H1 (cell line): Measurements from ENCODE around the gene KCNT1.

Experiments used
- ASH2L ChIP-seq: fragments of 200-600, 300-600 bp; sonication (generic); IDR thresholded peaks from one replicate; pipeline ENCODE4 v1.7.1; 2017; ENCODE audit warnings: low read length
- CHD2 ChIP-seq: IDR thresholded peaks from 2 replicates; pipeline ENCODE4 v1.6.1; 2012; ENCODE audit warnings: low read length, improper control_type of control experiment
- CREB1 ChIP-seq: IDR thresholded peaks from 2 replicates; pipeline ENCODE4 v1.6.1; 2012; ENCODE audit warnings: inconsistent platforms
- CTCF ChIP-seq, 3 experiments: IDR thresholded peaks; 1 replicate in 2 of 3; 2 replicates in 1 of 3; pipeline versions ENCODE4 v1.5.1 to v1.6.1; 2011; ENCODE audit warnings: low read length in 3 of 3, mild to moderate bottlenecking in 3 of 3, inconsistent platforms in 2 of 3, low read depth in 1 of 3, moderate library complexity in 1 of 3; ENCODE audit not compliant: insufficient read depth in 1 of 3; ENCODE audit errors: control extremely low read depth in 1 of 3
- EP300 ChIP-seq, 2 experiments: IDR thresholded peaks; 1 replicate in 1 of 2; 2 replicates in 1 of 2; pipeline ENCODE4 v1.6.1; 2011 to 2012; ENCODE audit warnings: low read depth in 2 of 2, low read length in 2 of 2, mild to moderate bottlenecking in 2 of 2, borderline replicate concordance in 1 of 2, inconsistent platforms in 1 of 2, moderate library complexity in 1 of 2
- EZH2 ChIP-seq: fragments of 200-600 bp; sonication (generic); IDR thresholded peaks from 2 replicates; pipeline ENCODE4 v1.7.1; 2012; ENCODE audit warnings: low read depth, mild to moderate bottlenecking, moderate library complexity, low read length, inconsistent platforms; ENCODE audit not compliant: severe bottlenecking
- JUN ChIP-seq: IDR thresholded peaks from 2 replicates; pipeline ENCODE4 v1.6.1; 2011; ENCODE audit warnings: low read depth, mild to moderate bottlenecking, improper control_type of control experiment, low read length
- RNF2 ChIP-seq: fragments of 200-900, 300-1000 bp; sonication (generic); IDR thresholded peaks from 2 replicates; pipeline ENCODE4 v1.7.1; 2016; ENCODE audit warnings: borderline replicate concordance, low read depth, mild to moderate bottlenecking, antibody characterized with exemption, low read length; ENCODE audit not compliant: poor library complexity, severe bottlenecking; ENCODE audit errors: missing control alignments
- SP4 ChIP-seq: IDR thresholded peaks from 2 replicates; pipeline ENCODE4 v1.6.1; 2012; ENCODE audit warnings: low read length, inconsistent platforms
- TAF1 ChIP-seq: IDR thresholded peaks from 2 replicates; pipeline ENCODE4 v1.6.1; 2011; ENCODE audit warnings: mild to moderate bottlenecking, low read depth, low read length

GRCh38 chr9:135664801-135665794 lies 36.9 kb upstream of the KCNT1 start:
- TF ChIP-seq JUN (no peak), CHD2 (no peak), CTCF (IDR thresholded peaks at IDR 0.05; ENCODE audit: control extremely low read depth in 1 of 3, insufficient read depth in 1 of 3, low read depth in 1 of 3, low read length in 3 of 3) (no peak), EP300 (IDR thresholded peaks at IDR 0.05; ENCODE audit: borderline replicate concordance in 1 of 2, low read depth in 2 of 2, low read length in 2 of 2) (no peak), ASH2L (no peak), SP4 (no peak), EZH2 (no peak), TAF1 (no peak), RNF2 (no peak), CREB1 (no peak)
